Parathyroid adenoma (tissue), 2 donors: ENCODE measurements around the gene PRAME.

ENCODE experiments used
- H2AFZ ChIP-seq: fragments of 300-600 bp; sonication (generic); one replicate; pipeline ENCODE4 v1.7.0; 2017; ENCODE audit warnings: antibody characterized with exemption, mild to moderate bottlenecking
- H3K27ac ChIP-seq: fragments of 300-600 bp; sonication (generic); one replicate; pipeline ENCODE4 v1.7.0; 2017
- H3K27me3 ChIP-seq: fragments of 300-600 bp; sonication (generic); one replicate; pipeline ENCODE4 v1.7.0; 2017; ENCODE audit warnings: low read length; ENCODE audit not compliant: control insufficient read depth, insufficient read depth
- H3K36me3 ChIP-seq: fragments of 300-600 bp; sonication (generic); one replicate; pipeline ENCODE4 v1.7.0; 2017; ENCODE audit warnings: low read length; ENCODE audit not compliant: control insufficient read depth, insufficient read depth
- H3K4me1 ChIP-seq: fragments of 300-600 bp; sonication (generic); one replicate; pipeline ENCODE4 v1.7.0; 2017; ENCODE audit warnings: control low read depth
- H3K4me2 ChIP-seq: fragments of 300-600 bp; sonication (generic); one replicate; pipeline ENCODE4 v1.7.0; 2017; ENCODE audit warnings: low read length
- H3K4me3 ChIP-seq: fragments of 300-600 bp; sonication (generic); one replicate; pipeline ENCODE4 v1.7.0; 2017; ENCODE audit warnings: low read depth, low read length
- H3K79me2 ChIP-seq: fragments of 300-600 bp; sonication (generic); one replicate; pipeline ENCODE4 v1.7.0; 2017; ENCODE audit warnings: control low read depth
- H3K9ac ChIP-seq: fragments of 300-600 bp; sonication (generic); one replicate; pipeline ENCODE4 v1.7.0; 2017; ENCODE audit warnings: mild to moderate bottlenecking
- H3K9me3 ChIP-seq: fragments of 300-600 bp; sonication (generic); one replicate; pipeline ENCODE4 v1.7.0; 2017; ENCODE audit warnings: low read length; ENCODE audit not compliant: control insufficient read depth
- TF ChIP-seq, protein P1 (sequence below): fragments of 300-600 bp; sonication (generic); IDR thresholded peaks from one replicate; pipeline ENCODE4 v1.7.0; 2017; ENCODE audit warnings: antibody characterized with exemption, mild to moderate bottlenecking
- donor health status: primary hyperparathyroidism.

Gene PRAME

GRCh38 chr22:22555596-22555995 lies 3.5 kb downstream of the PRAME start:
- no peak overlapping the region for H3K4me2 ChIP-seq
- no peak overlapping the region for H3K27ac ChIP-seq
- no peaks in the 10 kb centered on the region for H3K36me3 ChIP-seq
- H3K27me3 ChIP-seq = no peaks in the 10 kb centered on the region
- no peaks in the 10 kb centered on the region for H3K4me1 ChIP-seq
- no peaks in the 10 kb centered on the region for H3K79me2 ChIP-seq
- H3K4me3 ChIP-seq = no peak overlapping the region
- H3K9ac ChIP-seq = no peak overlapping the region
- no peaks in the 10 kb centered on the region for H3K9me3 ChIP-seq
- TF ChIP-seq, protein P1, sequence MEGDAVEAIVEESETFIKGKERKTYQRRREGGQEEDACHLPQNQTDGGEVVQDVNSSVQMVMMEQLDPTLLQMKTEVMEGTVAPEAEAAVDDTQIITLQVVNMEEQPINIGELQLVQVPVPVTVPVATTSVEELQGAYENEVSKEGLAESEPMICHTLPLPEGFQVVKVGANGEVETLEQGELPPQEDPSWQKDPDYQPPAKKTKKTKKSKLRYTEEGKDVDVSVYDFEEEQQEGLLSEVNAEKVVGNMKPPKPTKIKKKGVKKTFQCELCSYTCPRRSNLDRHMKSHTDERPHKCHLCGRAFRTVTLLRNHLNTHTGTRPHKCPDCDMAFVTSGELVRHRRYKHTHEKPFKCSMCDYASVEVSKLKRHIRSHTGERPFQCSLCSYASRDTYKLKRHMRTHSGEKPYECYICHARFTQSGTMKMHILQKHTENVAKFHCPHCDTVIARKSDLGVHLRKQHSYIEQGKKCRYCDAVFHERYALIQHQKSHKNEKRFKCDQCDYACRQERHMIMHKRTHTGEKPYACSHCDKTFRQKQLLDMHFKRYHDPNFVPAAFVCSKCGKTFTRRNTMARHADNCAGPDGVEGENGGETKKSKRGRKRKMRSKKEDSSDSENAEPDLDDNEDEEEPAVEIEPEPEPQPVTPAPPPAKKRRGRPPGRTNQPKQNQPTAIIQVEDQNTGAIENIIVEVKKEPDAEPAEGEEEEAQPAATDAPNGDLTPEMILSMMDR = no peak
- no peak overlapping the region for H2AFZ ChIP-seq

- Histone ChIP-seq H3K9me3 (no peaks in the 10 kb centered on the region), H3K36me3 (no peaks in the 10 kb centered on the region), H3K4me3 (no peak overlapping the region), H3K79me2 (no peaks in the 10 kb centered on the region), H2AFZ (no peak overlapping the region), H3K4me1 (no peaks in the 10 kb centered on the region), H3K9ac (no peak overlapping the region), H3K27me3 (no peaks in the 10 kb centered on the region), H3K27ac (no peak overlapping the region), H3K4me2 (no peak overlapping the region)
- TF ChIP-seq, protein P1 = no peak
These were observed 4.3 kb downstream of the PRAME start for GRCh38 chr22:22554587-22555284.

DNA sequence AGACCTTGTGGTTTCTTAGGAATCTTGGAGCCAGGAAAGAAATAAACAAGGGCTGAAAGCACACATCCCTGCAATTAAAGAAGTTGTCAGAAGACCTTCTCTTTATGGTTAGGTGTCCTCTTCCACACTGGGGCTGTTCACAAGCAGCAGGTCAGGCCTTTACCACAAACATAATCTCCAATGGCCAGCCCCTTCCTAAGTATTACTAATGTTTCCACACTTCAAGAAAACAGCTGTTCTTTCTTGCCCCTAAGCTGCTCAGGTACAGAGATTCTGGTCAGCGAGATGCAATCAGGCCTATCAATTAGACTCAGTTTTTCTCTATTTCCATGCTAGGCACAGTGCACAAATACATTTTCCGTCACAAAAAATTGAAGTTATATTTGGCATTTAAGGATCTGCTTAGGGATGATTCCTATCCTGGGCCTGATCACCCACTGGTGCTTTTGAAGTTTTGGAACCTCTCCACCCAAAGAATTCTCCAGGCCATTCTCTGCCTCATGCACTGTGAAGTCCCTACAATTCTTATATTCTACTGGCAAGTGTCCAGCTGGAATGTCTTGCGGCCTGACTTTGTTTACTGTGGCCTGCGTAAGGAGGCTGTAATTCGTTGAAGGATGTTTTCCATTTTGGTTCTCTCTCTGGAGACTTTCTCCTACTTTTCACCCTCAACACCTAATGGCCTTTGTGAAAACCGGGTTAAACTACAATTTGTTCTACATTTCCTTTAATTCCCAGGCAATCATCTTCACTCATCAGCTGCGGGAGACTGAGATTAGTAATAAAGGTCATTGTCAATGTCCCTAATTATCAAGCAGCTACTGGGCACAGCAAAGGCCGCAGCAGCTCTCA lies 5.1 kb downstream of the PRAME start:
- Histone ChIP-seq H3K4me2 (no peak overlapping the region), H3K27me3 (no peaks in the 10 kb centered on the region), H3K36me3 (no peaks in the 10 kb centered on the region), H3K79me2 (no peaks in the 10 kb centered on the region), H3K9ac (no peak overlapping the region), H3K9me3 (no peaks in the 10 kb centered on the region), H2AFZ (no peak overlapping the region), H3K27ac (no peak overlapping the region), H3K4me1 (no peaks in the 10 kb centered on the region), H3K4me3 (no peak overlapping the region)
- TF ChIP-seq, protein P1 = no peak

- Histone ChIP-seq H3K9me3 (no peaks in the 10 kb centered on the region), H2AFZ (no peak overlapping the region), H3K4me2 (no peak overlapping the region), H3K79me2 (no peaks in the 10 kb centered on the region), H3K36me3 (no peaks in the 10 kb centered on the region), H3K27me3 (no peaks in the 10 kb centered on the region), H3K4me3 (no peak overlapping the region), H3K9ac (no peak overlapping the region), H3K27ac (no peak overlapping the region), H3K4me1 (no peaks in the 10 kb centered on the region)
- TF ChIP-seq, protein P1 = no peak
These were observed 5.9 kb downstream of the PRAME start for GRCh38 chr22:22553141-22553540.
